HCT116 (cell line): Measurements from ENCODE around the gene MFN1. TPM values are rescaled to one million over a fixed set of nuclear protein-coding genes. Genes with fewer than 3 reads are reported as not detected.
"Not testable (repeated sequence)": the region's sequence is repeated elsewhere in the genome, so short reads cannot be mapped to it uniquely, and the experiment has no call there.

Experiments used
- ATAC-seq: fragments of 200-7000 bp; cut with Tn5 transposase; 2 replicates; pipeline ENCODE4 v1.9.1; 2020; ENCODE audit warnings: mild to moderate bottlenecking, moderate library complexity
- BruUV-seq: library from RNA; stranded (reverse); fragments of 400-500 nt; replicated peaks from 2 replicates; lab custom pipeline; 2021; lab: Mats Ljungman, UMichigan
- CTCF ChIA-PET: fragments of 300-600 bp; sonication (Branson Sonifier 250); formaldehyde crosslinking; loops from one replicate; lab custom pipeline; 2021; ENCODE audit warnings: antibody characterized with exemption; lab: Charles Lee
- POLR2A ChIA-PET: fragments of 300-600, 350-600 bp; sonication (Branson Sonifier 250); formaldehyde crosslinking; loops from one replicate; lab custom pipeline; 2021; ENCODE audit warnings: antibody characterized with exemption; lab: Charles Lee
- RAD21 ChIA-PET, 2 experiments: fragments of 300-600 bp; sonication (Branson Sonifier 250); formaldehyde crosslinking; loops; one replicate each; lab custom pipeline; 2023; ENCODE audit warnings: low total read pairs in 2 of 2; ENCODE audit not compliant: uncharacterized antibody in 2 of 2, unreplicated experiment in 2 of 2, low non-redundant PET in 1 of 2; lab: Charles Lee
- DNase-seq: peaks from one replicate; pipeline ENCODE4 v3.0.0-alpha.2; 2010; ENCODE audit warnings: low read depth, low spot score
- H2AFZ ChIP-seq: fragments of 200-600 bp; shearing (Covaris generic), sonication (generic); 2 replicates; pipeline ENCODE4 v1.6.1; 2017; ENCODE audit warnings: low read depth, mixed run types, mixed read lengths, antibody characterized with exemption, low read length; ENCODE audit not compliant: poor library complexity, severe bottlenecking
- H3K27ac ChIP-seq: 2 replicates; pipeline ENCODE4 v1.5.1; 2012; ENCODE audit warnings: low read depth, low read length
- H3K27me3 ChIP-seq: fragments of 200-600 bp; sonication (generic); 2 replicates; pipeline ENCODE4 v1.6.1; 2016; ENCODE audit warnings: mixed run types, low read length, mixed read lengths; ENCODE audit not compliant: insufficient read depth
- H3K36me3 ChIP-seq, 2 experiments: fragments of 200-500 bp in 1 of 2; fragments of 200-600 bp in 1 of 2; sonication (Bioruptor generic) in 1 of 2; sonication (generic) in 1 of 2; 2 replicates each; pipeline versions ENCODE4 v1.5.1 to v1.6.1; 2014 to 2016; ENCODE audit warnings: low read length in 2 of 2, inconsistent platforms in 1 of 2, mixed read lengths in 1 of 2, mixed run types in 1 of 2; ENCODE audit not compliant: insufficient read depth in 2 of 2, control insufficient read depth in 1 of 2
- H3K4me1 ChIP-seq, 2 experiments: fragments of 200-600 bp in 1 of 2; sonication (generic) in 1 of 2; 2 replicates each; pipeline versions ENCODE4 v1.5.1 to v1.6.1; 2012 to 2017; ENCODE audit warnings: low read length in 2 of 2, inconsistent platforms in 1 of 2, mild to moderate bottlenecking in 1 of 2, mixed read lengths in 1 of 2, mixed run types in 1 of 2, moderate library complexity in 1 of 2; ENCODE audit not compliant: insufficient read depth in 2 of 2, control insufficient read depth in 1 of 2
- H3K4me2 ChIP-seq: fragments of 200-600 bp; sonication (generic); 2 replicates; pipeline ENCODE4 v1.6.1; 2017; ENCODE audit warnings: mixed run types, low read length, mixed read lengths
- H3K4me3 ChIP-seq, 2 experiments: fragments of 200-600 bp in 1 of 2; sonication (generic) in 1 of 2; replicated peaks in 1 of 2; 2 replicates each; pipeline ENCODE4 v1.5.1; 2011 to 2016; ENCODE audit warnings: low read length in 2 of 2, control low read depth in 1 of 2, low read depth in 1 of 2, mild to moderate bottlenecking in 1 of 2, mixed read lengths in 1 of 2, mixed run types in 1 of 2
- H3K79me2 ChIP-seq: fragments of 200-600 bp; sonication (generic); 2 replicates; pipeline ENCODE4 v1.6.1; 2017; ENCODE audit warnings: mild to moderate bottlenecking, mixed run types, low read length, moderate library complexity, mixed read lengths; ENCODE audit not compliant: insufficient read depth
- H3K9ac ChIP-seq: fragments of 200-600 bp; sonication (generic); 2 replicates; pipeline ENCODE4 v1.6.1; 2016; ENCODE audit warnings: low read length, mixed read lengths
- H3K9me2 ChIP-seq: fragments of 200-600 bp; sonication (generic), shearing (Covaris generic); 2 replicates; pipeline ENCODE4 v1.6.1; 2017; ENCODE audit warnings: mixed run types, mild to moderate bottlenecking, moderate library complexity; ENCODE audit not compliant: insufficient read depth
- H3K9me3 ChIP-seq, 2 experiments: fragments of 200-500 bp in 1 of 2; fragments of 200-600 bp in 1 of 2; sonication (Bioruptor generic) in 1 of 2; sonication (generic) in 1 of 2; 2 replicates each; pipeline ENCODE4 v1.6.1; 2014 to 2017; ENCODE audit warnings: low read length in 2 of 2, mixed read lengths in 2 of 2, inconsistent platforms in 1 of 2, low read depth in 1 of 2, mild to moderate bottlenecking in 1 of 2, mixed run types in 1 of 2, moderate library complexity in 1 of 2; ENCODE audit not compliant: control insufficient read depth in 1 of 2, insufficient read depth in 1 of 2
- H4K20me1 ChIP-seq: fragments of 200-600 bp; sonication (generic), shearing (Covaris generic); 2 replicates; pipeline ENCODE4 v1.6.1; 2017; ENCODE audit warnings: mixed run types, mild to moderate bottlenecking, moderate library complexity; ENCODE audit not compliant: insufficient read depth
- CBX3 ChIP-seq: IDR thresholded peaks from 2 replicates; pipeline ENCODE4 v1.6.1; 2012; ENCODE audit warnings: low read depth
- EZH2 ChIP-seq: fragments of 200-600 bp; sonication (generic); IDR thresholded peaks from 2 replicates; pipeline ENCODE4 v1.6.1; 2017; ENCODE audit warnings: antibody characterized with exemption, mixed run types
- FOSL1 ChIP-seq: IDR thresholded peaks from 2 replicates; pipeline ENCODE4 v1.6.1; 2012; ENCODE audit warnings: low read depth
- JUND ChIP-seq: IDR thresholded peaks from 2 replicates; pipeline ENCODE4 v1.6.1; 2012
- REST ChIP-seq: IDR thresholded peaks from 2 replicates; pipeline ENCODE4 v1.6.1; 2012; ENCODE audit warnings: low read depth
- SIN3A ChIP-seq: IDR thresholded peaks from 2 replicates; pipeline ENCODE4 v1.6.1; 2012; ENCODE audit warnings: low read depth
- TCF7L2 ChIP-seq: IDR thresholded peaks from 2 replicates; pipeline ENCODE4 v1.7.0; 2011; ENCODE audit warnings: borderline replicate concordance, inconsistent platforms; ENCODE audit not compliant: insufficient read depth, insufficient read length; ENCODE audit errors: extremely low read depth
- intact Hi-C: fragments of 100-400 bp; cut with micrococcal nuclease; formaldehyde crosslinking; loops from 2 replicates; pipeline ENCODE4 v1.10.0; 2022
- total RNA-seq: library from RNA; stranded (reverse); gene quantifications from one replicate; pipeline ENCODE4 v1.2.1, GENCODE V29; 2021; ENCODE audit not compliant: unreplicated experiment
- TF ChIP-seq, protein P1 (sequence below), 3 experiments: fragments of 200-600 bp in 1 of 3; sonication (generic) in 1 of 3; IDR thresholded peaks in 2 of 3; conservative IDR thresholded peaks in 1 of 3; 2 replicates each; pipeline ENCODE4 v1.5.1; 2012 to 2017; ENCODE audit warnings: low read depth in 2 of 3, low read length in 2 of 3, antibody characterized with exemption in 1 of 3, borderline replicate concordance in 1 of 3, control low read depth in 1 of 3, mild to moderate bottlenecking in 1 of 3, mixed read lengths in 1 of 3, mixed run types in 1 of 3, moderate library complexity in 1 of 3; ENCODE audit not compliant: insufficient read depth in 1 of 3
- TF ChIP-seq, protein P2 (sequence below): IDR thresholded peaks from 2 replicates; pipeline ENCODE4 v1.6.1; 2012

MFN1 gene
- total RNA-seq, 1 experiment from 2014 or later: 54.6 TPM

DNA sequence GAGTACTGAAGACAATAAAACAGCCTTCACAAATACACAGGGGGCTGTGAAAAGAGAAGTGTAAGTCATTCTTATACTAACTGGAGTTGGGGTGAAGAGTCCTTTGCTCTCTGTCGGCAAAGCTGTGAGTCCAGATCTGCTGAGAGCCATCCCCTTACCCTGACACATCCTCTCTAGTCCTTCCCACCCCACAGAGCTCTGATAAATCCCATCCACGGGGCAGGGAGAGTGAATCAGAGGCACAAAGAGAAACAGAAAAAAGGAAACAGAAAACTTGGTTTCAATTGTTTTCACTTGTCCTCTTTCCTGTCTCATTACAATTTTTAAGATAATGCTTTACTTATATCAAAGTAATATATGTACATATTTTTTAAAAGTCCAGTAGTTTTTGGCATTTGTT is 42.9 kb upstream of the MFN1 start:
- no peak overlapping the region for H3K27ac ChIP-seq
- H4K20me1 ChIP-seq: no peaks in the 10 kb centered on the region
- BruUV-seq: no TSS peak
- no peaks in the 10 kb centered on the region for H3K9me2 ChIP-seq
- no peaks in the 10 kb centered on the region for H3K9me3 ChIP-seq
- ChIA-PET POLR2A (no interaction called here), CTCF (no interaction called here), RAD21 (no interaction called here)
- TF ChIP-seq CBX3 (no peak), TCF7L2 (no peak), SIN3A (no peak)
- intact Hi-C loops: no loop called here
- no peaks in the 10 kb centered on the region for H3K36me3 ChIP-seq
- H2AFZ ChIP-seq: no peak overlapping the region
- no peak overlapping the region for H3K4me3 ChIP-seq
- no peak for ATAC-seq
- no peaks in the 10 kb centered on the region for H3K27me3 ChIP-seq
- H3K79me2 ChIP-seq: no peaks in the 10 kb centered on the region
- H3K4me2 ChIP-seq: no peak overlapping the region
- no peaks in the 10 kb centered on the region for H3K4me1 ChIP-seq
- DNase-seq: no peak
- H3K9ac ChIP-seq: no peak overlapping the region

GRCh38 chr3:179307362-179307761 is 40.1 kb upstream of the MFN1 start:
- DNase-seq, H3K9me2 ChIP-seq, H3K9ac ChIP-seq, H3K27ac ChIP-seq, POLR2A ChIA-PET, H3K4me2 ChIP-seq, H3K4me3 ChIP-seq, H3K27me3 ChIP-seq, ATAC-seq, H3K36me3 ChIP-seq, BruUV-seq, CTCF ChIA-PET, H3K79me2 ChIP-seq, intact Hi-C loops, H2AFZ ChIP-seq, RAD21 ChIA-PET, H3K9me3 ChIP-seq, H3K4me1 ChIP-seq, H4K20me1 ChIP-seq: not testable (repeated sequence)

GRCh38 chr3:179308001-179308400 is 39.5 kb upstream of the MFN1 start:
- no peak for TF ChIP-seq JUND
- TF ChIP-seq, protein P1, sequence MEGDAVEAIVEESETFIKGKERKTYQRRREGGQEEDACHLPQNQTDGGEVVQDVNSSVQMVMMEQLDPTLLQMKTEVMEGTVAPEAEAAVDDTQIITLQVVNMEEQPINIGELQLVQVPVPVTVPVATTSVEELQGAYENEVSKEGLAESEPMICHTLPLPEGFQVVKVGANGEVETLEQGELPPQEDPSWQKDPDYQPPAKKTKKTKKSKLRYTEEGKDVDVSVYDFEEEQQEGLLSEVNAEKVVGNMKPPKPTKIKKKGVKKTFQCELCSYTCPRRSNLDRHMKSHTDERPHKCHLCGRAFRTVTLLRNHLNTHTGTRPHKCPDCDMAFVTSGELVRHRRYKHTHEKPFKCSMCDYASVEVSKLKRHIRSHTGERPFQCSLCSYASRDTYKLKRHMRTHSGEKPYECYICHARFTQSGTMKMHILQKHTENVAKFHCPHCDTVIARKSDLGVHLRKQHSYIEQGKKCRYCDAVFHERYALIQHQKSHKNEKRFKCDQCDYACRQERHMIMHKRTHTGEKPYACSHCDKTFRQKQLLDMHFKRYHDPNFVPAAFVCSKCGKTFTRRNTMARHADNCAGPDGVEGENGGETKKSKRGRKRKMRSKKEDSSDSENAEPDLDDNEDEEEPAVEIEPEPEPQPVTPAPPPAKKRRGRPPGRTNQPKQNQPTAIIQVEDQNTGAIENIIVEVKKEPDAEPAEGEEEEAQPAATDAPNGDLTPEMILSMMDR (IDR thresholded peaks at IDR 0.05 in 2 of 3, conservative IDR thresholded peaks at IDR 0.05 in 1 of 3; ENCODE audit: borderline replicate concordance in 1 of 3, insufficient read depth in 1 of 3, low read depth in 2 of 3, low read length in 2 of 3): no peak
- no peak for TF ChIP-seq EZH2
- no peak for TF ChIP-seq FOSL1
- TF ChIP-seq REST: no peak
- TF ChIP-seq, protein P2, sequence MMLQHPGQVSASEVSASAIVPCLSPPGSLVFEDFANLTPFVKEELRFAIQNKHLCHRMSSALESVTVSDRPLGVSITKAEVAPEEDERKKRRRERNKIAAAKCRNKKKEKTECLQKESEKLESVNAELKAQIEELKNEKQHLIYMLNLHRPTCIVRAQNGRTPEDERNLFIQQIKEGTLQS: no peak
- Histone ChIP-seq H4K20me1 (no peaks in the 10 kb centered on the region), H3K79me2 (no peaks in the 10 kb centered on the region), H3K4me1 (no peaks in the 10 kb centered on the region), H3K27ac (no peak overlapping the region), H3K9ac (no peak overlapping the region), H3K9me3 (no peaks in the 10 kb centered on the region), H3K36me3 (no peaks in the 10 kb centered on the region), H2AFZ (no peak overlapping the region), H3K4me2 (no peak overlapping the region), H3K27me3 (no peaks in the 10 kb centered on the region), H3K9me2 (no peaks in the 10 kb centered on the region), H3K4me3 (no peak overlapping the region)
- DNase-seq: no peak
- ATAC-seq: no peak
- RAD21 ChIA-PET: no interaction called here
- POLR2A ChIA-PET: no interaction called here
- intact Hi-C loops: no loop called here
- CTCF ChIA-PET: no interaction called here
- no TSS peak for BruUV-seq
